Superior temporal gyrus (tissue), 1 donor: ENCODE results near the gene ZNF493.

Experiments
- DNase-seq: peaks from one replicate; pipeline ENCODE4 v3.0.0-alpha.2; 2016; ENCODE audit errors: extremely low spot score

ZNF493 gene

DNA sequence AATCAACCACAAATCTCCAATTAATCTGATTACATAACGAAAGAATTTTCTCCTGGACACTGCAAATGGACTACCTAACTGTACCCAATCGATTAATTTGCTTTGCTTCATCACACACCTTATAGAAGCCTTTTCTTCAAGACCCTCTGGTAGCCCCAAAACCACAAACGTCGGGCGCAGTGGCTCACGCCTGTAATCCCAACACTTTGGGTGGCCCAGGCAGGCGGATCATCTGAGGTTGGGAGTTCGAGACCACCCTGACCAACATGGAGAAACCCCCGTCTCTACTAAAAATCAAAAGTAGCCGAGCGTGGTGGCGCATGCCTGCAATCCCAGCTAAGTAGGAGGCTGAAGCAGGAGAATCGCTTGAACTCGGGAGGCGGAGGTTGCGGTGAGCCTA, 65.6 kb downstream of the ZNF493 start:
- DNase-seq, result no peak

GRCh38 chr19:21463449-21464105, 66.6 kb downstream of the ZNF493 start:
- no peak for DNase-seq

DNA sequence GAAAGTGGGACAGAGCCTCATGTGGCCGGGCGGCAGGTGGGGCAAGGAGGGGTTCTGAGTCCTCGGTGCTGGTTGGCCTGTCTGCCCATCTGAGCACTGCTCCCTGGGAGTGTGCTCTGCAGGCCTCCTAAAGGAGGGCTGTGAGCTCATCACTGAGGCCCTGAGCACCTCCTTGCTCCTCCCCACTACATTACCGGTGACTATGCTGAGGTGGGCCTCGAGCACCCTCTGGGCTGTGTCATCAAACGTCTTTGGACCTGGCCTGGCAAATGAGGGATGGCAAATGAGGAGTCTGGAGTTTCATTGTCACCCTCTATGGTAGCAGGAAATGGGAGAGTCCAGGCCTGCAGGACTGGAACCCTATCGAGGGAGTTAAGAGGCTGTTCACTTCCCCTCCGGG, 69.7 kb downstream of the ZNF493 start:
- no peak for DNase-seq

DNA sequence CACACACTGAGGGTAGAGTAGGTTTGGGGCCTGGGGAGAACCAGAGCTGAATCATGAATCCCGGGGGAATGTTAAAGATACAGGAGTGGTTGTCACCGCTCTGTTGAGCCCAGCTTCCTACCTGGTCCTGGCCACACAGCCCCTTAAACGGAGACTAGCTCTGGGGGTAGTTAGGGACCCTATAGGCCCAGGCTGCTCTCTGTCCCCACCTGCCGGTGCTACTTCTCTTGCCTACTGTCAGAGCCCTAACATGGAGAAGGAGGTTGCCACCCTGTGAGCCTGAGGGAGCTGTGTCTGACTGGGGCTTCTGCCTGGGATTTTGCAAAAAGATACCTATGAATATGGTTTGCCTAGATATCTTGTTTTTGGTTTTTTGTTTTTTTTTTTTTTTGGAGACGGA, 71.9 kb downstream of the ZNF493 start:
- no peak for DNase-seq

- DNase-seq, result no peak
These were observed 75.6 kb downstream of the ZNF493 start for GRCh38 chr19:21472507-21472906.

GRCh38 chr19:21474671-21475181, 77.8 kb downstream of the ZNF493 start:
- DNase-seq, result peak; percentile 84
